Stromal cell of bone marrow (primary cell): ENCODE data around the gene IFT122.
A peak's percentile ranks its signal among the peaks of the same experiment; 100 is the strongest.
"Not testable (repeated sequence)": the region's sequence is repeated elsewhere in the genome, so short reads cannot be mapped to it uniquely, and the experiment has no call there.

Source experiments
- DNase-seq: peaks from one replicate; pipeline ENCODE4 v3.0.0-alpha.2; 2012; ENCODE audit warnings: low read depth

Gene IFT122

DNA sequence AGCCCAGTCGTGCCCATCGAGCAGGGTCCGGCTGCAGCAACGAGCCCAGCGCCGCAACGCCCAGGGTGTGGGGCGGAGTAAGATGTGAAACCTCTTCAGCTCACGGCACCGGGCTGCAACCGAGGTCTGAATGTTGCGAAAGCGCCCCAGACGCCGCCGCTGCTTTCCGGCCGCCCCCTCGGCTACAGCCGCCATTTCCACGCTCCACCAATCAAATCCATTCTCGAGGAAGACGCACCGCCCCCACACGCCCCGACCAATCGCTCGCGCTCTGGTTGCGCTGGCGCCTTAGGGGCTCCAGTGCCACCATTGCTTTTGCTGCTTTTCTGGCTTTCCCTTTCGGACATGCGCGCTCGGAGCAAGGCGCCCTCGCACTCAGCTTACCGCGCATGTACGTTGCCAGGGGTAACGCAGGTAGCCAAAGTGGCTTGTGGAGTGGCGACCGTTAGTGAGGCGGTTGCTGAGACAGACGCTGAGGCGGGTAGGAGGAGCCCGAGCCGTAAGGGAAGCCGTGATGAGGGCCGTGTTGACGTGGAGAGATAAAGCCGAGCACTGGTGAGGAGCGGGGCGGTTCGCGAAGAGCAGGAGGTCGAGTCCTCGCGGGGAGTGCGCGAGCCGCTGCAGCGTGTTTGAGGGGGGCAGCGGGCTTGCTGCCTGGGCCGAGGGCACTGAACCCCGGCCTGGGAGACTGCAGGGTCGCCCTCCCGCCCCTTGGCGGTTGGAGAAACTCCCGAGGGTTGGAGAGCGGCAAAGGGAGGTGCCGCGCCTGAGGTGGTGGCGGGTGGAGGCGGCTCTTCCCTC lies at the start of gene IFT122, which contains the start of gene MBD4:
Gene IFT122, plus strand, starts transcription at position 408 of the 801 bp plus-strand sequence. Its CDS starts 107 bp downstream, at position 515.
Gene MBD4, minus strand, starts transcription at position 132 of the 801 bp plus-strand sequence. Its CDS starts 115 bp downstream, at position 17.
- DNase-seq: peak; percentile 99

DNA sequence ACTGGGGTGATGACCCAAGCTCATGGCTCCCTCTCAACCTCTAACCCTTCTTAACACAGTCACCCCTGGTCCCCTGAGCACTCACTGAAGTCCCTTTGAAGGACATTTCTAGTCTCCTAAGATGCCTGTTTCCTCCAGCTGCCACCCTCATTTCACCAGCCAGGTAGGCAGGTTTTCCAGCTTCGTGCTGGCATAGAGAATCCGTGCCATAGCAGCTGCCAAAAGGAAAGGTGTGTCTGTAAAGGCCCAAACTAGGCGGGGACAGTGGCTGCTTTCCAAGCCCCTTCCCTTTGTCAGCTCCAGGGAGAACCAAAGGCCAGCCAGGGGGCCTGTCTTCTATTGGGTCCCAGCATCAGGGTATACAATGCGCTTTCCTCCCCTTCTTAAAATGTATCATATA lies 48.4 kb upstream of the IFT122 start:
- DNase-seq: not testable (repeated sequence)

DNA sequence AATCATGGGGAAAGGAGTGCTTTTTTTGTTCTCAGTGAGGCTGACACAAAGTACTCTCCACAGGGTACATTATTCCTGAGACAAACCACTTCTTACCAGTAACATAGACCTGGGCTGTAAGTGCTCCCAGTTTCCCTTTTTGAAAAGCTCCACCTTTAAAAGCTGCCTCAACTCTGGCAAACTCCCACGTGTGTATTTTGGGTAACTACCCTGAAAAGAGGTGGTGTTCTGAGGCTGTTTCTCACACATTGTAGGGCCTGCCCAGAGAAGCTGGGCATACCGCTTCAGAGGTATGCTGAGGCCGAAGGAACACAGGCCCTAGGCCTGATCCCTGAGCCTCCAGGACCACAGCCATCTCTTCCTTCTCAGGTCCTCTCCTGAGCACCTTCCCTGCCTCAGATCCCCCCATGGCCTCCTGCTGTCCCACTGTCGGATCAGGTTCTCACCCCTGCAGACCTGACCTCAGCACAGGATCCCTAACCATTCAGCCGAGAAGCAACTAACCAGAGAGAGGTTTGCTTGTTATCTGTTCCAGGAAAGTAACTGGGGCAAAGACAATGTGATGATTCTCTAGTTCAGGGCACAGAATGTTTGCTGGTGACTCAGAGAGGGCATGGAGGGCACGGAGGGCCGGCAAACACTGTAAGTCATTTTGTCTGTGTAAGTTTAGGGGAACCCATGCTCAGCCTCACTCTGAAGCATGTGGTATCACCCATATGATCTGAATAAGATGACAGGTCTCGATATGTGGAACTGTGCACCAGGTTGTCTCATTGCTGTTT lies 47.7 kb upstream of the IFT122 start:
- DNase-seq: not testable (repeated sequence)

DNA sequence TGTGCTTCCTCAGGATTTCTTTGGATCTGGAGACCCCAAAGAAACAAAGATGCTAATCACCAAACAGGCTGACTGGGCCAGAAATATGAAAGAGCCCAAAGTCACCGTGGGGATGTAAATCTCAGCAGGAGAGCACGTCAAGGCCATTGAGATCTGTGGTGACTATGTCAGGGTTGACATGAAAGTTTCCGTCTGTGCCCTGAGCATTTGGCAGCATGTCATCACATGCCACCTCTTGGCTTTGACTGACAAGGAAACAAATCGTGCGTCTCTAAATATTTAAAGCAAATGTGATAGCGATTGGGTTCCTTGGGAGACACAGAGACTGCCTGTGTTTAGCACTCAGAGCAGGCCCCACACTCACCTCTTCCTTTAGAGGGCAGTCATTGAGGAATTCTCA lies 46.8 kb upstream of the IFT122 start:
- DNase-seq: no peak

- not testable (repeated sequence) for DNase-seq
These were observed 46.1 kb upstream of the IFT122 start for GRCh38 chr3:129393760-129394564.

DNA sequence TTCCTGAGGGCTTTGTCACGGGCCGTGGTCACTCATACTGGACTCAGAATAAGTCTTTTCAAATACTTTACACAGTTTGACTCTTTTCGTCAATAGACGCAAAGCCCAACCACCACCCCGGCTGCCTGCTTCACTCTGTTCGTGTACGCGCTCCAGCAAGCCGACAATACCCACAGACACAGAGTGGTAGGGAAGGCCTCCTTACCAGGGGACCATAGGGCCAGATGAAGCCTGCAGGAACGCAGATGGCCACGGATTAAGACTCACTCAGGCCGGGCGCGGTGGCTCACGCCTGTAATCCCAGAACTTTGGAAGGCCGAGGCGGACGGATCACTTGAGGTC lies 41.2 kb upstream of the IFT122 start:
- DNase-seq: no peak

DNA sequence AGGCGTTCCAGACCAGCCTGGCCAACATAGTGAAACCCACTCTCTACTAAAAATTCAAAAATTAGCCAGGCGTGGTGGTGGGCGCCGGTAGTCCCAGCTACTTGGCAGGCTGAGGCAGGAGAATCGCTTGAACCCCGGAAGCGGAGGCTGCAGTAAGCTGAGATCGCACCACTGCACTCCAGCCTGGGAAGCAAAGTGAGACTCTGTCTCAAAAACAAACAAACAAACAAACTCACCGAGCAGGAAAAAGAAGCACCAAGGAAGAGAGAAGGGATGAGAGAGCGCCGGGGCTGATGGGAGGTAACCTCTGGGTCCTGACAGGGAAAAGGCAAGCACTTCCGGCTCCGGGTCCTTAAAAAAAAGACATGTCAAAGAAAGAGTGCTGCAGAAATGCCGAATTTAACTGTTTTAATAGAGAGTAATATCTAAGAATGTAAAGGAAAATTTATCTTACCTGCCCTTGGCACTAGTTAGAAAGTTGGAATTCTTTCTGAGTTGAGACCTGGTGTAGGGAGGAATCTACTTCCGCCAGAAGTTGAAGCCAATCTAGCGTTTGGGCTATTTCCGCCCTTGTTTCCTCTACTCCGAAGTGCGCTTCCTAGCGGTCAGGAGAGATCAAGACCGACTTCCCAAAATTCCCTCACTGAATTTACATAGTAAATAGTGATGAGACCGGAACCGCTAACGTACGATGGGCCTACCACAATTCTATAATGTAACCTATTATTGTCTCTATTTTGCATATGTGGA lies 40.7 kb upstream of the IFT122 start:
- DNase-seq: peak; percentile 95

DNA sequence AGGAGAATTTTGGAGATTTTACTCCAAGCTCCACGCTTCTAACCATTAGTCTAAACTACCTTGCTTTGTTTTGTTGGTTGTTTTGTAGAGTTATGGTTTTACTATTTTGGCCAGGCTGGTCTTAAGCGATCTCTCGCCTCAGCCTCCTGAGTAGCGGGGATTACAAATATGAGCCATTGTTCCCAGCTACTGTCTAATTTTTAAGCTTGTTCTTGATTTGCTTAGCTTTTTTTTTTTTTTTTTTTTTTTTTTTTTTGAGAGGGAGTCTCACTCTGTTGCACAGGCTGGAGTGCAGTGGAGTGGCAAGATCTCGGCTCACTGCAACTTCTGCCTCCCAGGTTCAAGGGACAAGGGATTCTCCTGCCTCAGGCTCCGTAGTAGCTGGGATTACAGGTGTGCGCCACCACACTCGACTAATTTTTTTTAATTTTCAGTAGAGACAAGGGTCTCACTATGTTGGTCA lies 40.1 kb upstream of the IFT122 start:
- no peak for DNase-seq

- no peak for DNase-seq
These were observed 37.8 kb upstream of the IFT122 start for GRCh38 chr3:129402210-129402609.

DNA sequence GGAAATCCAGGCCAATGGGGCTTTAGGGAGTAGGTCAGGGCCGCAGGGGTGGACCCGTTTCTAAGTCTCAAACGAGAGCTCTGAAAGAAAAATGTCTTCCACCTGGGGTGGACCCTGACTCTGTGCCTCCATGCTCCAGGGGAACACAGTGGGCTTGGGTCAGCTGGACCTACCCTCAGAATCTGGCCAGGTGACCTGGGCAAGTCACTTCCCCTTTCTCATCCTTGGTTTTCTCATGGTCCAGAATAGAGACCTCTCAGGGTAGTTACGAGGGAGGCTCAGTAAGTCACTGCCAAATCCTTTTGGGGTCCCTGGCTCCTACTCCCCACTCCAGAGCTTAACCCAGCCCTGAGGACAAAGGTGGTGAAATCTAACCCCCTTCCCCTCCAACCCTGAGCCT lies 37.4 kb upstream of the IFT122 start:
- DNase-seq: no peak

- DNase-seq: no peak
These were observed 36.6 kb upstream of the IFT122 start for GRCh38 chr3:129403450-129403849.

DNA sequence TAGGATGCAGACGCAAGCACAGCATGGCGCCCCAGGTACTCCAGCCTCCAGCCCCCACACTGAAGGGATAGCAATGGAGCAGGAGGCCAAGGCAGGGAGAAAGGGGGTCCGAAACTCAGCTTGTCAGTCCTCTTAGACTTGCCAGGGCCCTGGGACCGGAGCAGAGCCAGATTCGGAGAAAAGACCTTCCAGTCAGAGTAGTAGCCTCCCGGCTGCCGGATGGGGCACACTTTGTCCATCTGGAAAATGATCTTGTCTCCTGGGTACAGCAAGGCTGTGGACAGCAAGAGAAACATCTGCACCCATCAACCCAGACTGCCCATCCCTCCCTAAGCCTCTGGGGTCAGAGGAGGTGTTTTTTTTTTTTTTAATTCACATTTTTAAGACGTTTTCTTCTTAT lies 35.9 kb upstream of the IFT122 start:
- DNase-seq: no peak

DNA sequence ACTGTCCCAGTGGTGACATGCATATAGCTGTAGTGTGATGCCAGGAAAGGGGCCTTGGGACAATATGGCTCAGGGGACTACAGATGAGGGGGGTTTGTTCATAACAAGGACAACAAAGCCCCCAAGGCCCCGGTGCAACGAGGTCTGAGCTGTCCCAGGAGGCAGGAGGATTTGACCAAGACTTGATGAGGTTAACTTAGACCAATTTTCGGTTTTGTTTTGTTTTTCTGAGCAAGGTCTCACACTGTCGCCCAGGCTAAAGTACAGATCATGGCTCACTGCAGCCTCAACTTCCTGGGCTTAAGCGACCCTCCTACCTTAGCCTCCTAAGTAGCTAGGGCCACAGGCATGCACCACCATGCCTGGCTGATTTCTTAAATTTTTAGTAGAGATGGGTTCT lies 35.4 kb upstream of the IFT122 start:
- DNase-seq: no peak

DNA sequence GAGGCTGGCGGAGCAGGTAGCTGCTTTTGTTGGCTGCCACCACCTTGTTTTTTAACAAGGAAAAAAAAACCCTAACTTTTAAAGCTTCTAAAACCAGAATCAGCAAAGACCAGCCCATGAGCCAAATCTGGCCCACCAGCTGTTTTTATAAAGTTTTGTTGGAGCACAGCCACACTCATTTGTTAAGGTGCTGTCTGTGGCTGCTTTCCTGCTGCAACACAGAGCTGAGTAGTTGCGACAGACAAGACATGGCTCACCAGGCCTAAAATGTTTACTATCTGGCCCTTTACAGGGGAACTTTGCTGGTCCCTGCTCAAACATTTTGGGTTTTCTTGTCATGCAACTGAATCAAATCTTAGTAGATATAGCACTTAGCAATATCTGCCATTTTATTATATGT lies 30.5 kb upstream of the IFT122 start:
- no peak for DNase-seq

DNA sequence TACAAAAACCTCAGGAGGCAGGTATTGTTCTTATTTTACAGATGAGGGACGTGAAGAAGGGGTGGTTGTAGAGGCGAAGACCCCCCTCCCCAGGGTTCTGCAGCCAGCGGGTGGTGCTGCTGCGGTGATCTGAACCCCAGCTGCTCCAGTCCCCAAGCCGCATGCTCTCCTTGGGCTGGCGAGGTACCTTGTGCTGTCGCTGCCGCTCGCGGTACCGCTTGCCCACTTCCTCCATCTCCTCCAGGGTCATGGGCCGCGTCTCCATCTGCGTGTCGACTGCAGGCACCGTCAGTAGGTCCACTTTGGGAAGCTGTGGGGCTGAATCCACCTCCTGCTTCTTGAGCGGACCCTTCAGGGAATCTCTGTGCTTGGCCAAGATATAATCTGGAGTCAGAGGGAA lies 29.1 kb upstream of the IFT122 start:
- DNase-seq: no peak

GRCh38 chr3:129412542-129413198 lies 27.4 kb upstream of the IFT122 start:
- DNase-seq: no peak

DNA sequence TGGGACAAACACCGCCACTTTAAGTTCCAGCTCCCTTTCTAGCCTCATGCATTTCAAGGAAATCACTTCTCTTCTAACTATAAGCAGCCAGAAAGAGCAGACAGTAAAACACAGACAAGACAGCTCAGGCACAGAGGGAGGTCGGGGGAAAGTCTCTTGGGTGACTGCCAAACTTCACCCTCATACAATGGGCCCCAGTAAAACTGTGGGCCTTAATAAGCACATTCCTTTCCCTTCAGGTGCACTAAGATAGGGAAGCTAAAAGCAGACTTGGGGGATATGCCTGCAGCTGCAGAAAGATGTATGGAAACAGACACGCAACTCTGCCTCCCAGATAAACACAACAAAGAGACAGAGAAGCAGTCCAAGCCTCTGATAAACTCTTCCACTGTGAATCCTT lies 26.8 kb upstream of the IFT122 start:
- not testable (repeated sequence) for DNase-seq

- peak; percentile 72 for DNase-seq
These were observed 26.1 kb upstream of the IFT122 start for GRCh38 chr3:129413687-129414506.

DNA sequence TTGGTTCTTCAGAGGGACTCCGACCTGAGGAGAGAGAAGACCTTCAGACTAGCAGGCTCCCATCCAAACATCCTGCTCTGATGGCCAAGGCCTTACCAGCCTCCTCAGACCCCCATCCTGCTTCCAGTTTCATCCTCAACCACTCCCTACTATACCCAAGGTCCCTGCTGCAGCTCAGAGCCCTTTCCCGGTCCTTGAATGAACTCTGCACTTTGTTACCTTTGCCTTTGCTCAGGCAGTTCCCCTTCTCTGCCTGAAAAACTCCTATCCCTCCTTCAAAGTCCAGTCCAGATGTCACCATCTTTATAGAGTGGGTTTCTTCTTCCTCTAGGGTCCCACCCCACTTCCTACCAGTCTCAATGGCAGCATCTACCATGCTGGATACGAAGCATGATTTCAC lies 24.6 kb upstream of the IFT122 start:
- DNase-seq: no peak

DNA sequence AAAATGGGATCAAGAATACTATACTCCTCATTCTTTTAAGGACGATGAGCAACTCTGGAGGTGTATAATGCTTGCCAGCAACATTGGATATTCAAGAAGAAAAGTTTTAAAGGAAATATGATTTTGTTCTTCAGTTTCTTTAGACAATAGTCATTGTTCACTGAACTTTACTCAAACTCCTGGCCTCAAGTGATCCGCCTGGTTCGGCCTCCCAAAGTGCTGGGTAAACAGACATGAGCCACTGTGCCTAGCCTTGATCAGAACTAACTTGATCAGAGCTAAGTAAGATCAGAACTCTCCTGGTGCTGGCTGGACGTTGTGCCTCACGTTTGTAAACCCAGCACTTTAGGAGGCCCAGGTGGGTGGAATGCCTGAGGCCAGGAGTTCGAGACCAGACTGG lies 24.2 kb upstream of the IFT122 start:
- no peak for DNase-seq
